NB4 (cell line): ENCODE measurements around the gene ARL14EP.

Experiments used
- DNase-seq: peaks from one replicate; pipeline ENCODE4 v3.0.0; 2010; ENCODE audit warnings: low read depth
- H3K4me3 ChIP-seq: one replicate; pipeline ENCODE4 v1.5.1; 2011; ENCODE audit warnings: mild to moderate bottlenecking, low read depth, low read length, moderate library complexity
- MYC ChIP-seq: IDR thresholded peaks from 2 replicates; pipeline ENCODE4 v1.6.1; 2011; ENCODE audit warnings: low read depth, low read length
- POLR2A ChIP-seq: IDR thresholded peaks from 2 replicates; pipeline ENCODE4 v1.6.1; 2011; ENCODE audit warnings: mild to moderate bottlenecking; ENCODE audit not compliant: insufficient read length; ENCODE audit errors: extremely low read depth
- TF ChIP-seq, protein P1 (sequence below): IDR thresholded peaks from one replicate; pipeline ENCODE4 v1.5.1; 2012; ENCODE audit warnings: low read depth, low read length
- TF ChIP-seq, protein P2 (sequence below): IDR thresholded peaks from 2 replicates; pipeline ENCODE4 v1.6.1; 2011; ENCODE audit warnings: low read depth, low read length

ARL14EP gene

DNA sequence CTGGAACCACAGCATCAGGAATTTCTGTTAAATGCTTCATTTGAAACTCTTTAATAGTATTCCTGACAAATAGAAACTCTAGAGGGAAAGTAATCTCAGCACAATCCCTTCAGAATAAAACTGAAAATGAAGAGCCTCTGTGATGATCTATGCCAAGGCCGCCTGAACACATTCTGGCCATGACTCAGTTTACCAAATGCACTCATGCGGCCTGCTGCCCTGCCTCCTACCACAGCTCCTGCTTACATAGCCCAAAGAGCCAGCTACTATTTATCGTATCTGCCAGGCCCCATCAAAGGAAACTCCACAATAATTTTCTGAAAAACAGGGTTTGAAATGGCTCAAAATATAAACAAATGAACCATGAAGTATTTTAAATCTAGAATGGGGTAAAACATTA, 27.0 kb downstream of the ARL14EP start:
- TF ChIP-seq, protein P1, sequence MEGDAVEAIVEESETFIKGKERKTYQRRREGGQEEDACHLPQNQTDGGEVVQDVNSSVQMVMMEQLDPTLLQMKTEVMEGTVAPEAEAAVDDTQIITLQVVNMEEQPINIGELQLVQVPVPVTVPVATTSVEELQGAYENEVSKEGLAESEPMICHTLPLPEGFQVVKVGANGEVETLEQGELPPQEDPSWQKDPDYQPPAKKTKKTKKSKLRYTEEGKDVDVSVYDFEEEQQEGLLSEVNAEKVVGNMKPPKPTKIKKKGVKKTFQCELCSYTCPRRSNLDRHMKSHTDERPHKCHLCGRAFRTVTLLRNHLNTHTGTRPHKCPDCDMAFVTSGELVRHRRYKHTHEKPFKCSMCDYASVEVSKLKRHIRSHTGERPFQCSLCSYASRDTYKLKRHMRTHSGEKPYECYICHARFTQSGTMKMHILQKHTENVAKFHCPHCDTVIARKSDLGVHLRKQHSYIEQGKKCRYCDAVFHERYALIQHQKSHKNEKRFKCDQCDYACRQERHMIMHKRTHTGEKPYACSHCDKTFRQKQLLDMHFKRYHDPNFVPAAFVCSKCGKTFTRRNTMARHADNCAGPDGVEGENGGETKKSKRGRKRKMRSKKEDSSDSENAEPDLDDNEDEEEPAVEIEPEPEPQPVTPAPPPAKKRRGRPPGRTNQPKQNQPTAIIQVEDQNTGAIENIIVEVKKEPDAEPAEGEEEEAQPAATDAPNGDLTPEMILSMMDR = no peak
- no peak for TF ChIP-seq MYC
- TF ChIP-seq, protein P2, sequence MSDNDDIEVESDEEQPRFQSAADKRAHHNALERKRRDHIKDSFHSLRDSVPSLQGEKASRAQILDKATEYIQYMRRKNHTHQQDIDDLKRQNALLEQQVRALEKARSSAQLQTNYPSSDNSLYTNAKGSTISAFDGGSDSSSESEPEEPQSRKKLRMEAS = no peak
- no peak for TF ChIP-seq POLR2A
- no peak for DNase-seq
- no peak overlapping the region for H3K4me3 ChIP-seq

DNA sequence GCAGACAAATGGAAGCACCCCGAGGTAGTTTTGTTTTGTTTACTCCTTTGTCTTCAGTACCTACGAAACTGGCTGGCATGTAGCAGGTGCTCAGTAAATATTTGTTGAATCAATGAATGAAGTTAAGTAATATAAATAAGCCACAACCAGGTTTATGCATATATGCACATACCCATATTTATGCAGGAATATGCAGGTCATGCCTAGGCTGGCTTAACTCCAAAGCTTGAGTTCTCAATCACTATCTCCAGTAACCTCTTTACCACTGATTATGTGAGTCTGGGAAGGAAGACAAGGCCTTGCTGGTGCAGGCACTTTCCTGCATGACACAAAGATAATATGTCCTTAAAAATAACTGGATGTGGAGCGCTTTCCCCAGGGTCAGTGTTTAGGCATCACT, 27.5 kb downstream of the ARL14EP start:
- H3K4me3 ChIP-seq = no peak overlapping the region
- DNase-seq = no peak
- TF ChIP-seq, protein P2 = no peak
- TF ChIP-seq MYC (no peak), POLR2A (no peak)
- TF ChIP-seq, protein P1 = no peak

DNA sequence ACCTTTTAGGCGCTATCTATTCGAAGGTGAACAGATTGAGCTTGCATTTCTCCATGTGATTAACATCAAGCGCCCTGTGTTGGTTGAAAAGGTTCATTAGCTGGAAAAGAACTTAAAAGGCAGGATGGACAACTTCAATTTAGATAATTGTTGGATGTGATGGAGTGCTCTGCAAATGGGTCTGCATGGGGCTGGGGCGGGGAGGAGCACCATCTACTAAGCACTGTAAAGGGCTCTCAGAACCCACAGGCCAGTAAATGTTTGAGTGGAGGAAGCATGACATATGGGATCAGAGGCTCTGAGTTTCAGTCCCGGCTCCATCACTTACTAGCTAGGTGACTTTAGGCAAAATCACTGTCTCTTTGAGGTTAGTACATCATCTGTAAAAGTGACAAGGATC, 28.2 kb downstream of the ARL14EP start:
- TF ChIP-seq POLR2A (no peak), MYC (no peak)
- TF ChIP-seq, protein P1 = no peak
- TF ChIP-seq, protein P2 = no peak
- no peak overlapping the region for H3K4me3 ChIP-seq
- DNase-seq = no peak

DNA sequence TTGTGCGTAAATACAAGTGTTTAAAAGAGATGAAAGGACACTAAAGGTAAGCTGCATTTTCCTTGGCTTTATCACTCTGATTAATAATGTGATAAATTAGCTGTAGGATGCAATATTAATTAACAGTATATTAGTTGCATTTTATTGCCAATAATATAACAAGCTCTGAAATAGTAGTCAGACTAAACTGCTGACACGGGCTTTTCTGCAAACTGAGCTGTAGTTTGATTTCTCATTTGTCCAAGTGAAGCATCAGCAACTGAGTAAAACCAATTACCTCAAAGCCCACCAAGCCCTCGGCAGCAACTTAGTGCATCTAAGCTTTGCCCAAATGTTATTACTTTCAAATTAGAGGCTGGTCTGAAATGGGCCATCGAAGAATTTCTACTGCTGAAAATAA, 33.5 kb downstream of the ARL14EP start:
- no peak for DNase-seq
- TF ChIP-seq POLR2A (no peak), MYC (no peak)
- TF ChIP-seq, protein P2 = no peak
- TF ChIP-seq, protein P1 = no peak

DNA sequence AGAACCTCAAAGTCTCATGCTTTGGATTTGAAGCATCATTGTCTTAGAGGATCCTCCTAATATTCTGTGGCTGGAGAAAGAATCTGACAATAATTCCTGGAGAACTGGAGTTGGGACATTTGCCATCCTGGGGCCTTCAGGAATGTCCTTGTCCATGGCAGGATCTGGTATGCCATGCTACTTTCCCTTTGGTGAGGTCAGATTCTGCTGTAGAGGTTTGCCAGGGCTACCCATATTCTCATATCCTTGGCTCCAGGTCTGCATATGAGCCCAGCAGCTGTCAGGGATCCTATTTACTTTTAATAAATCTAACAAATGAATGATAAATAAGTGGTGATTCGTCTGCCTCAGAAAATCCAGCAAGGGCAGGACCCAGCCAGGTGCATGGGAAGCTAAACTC, 35.0 kb downstream of the ARL14EP start:
- no peak for DNase-seq

More for the DNA sequence above, 33.5 kb downstream of the ARL14EP start:
- H3K4me3 ChIP-seq = no peak overlapping the region

More for the DNA sequence above, 35.0 kb downstream of the ARL14EP start:
- H3K4me3 ChIP-seq = no peak overlapping the region
- TF ChIP-seq POLR2A (no peak), MYC (no peak)
- TF ChIP-seq, protein P2 = no peak
- TF ChIP-seq, protein P1 = no peak
